IMR-90 (cell line): ENCODE measurements around the gene KCNQ5. TPM values are rescaled to one million over a fixed set of nuclear protein-coding genes. Genes with fewer than 3 reads are reported as not detected.

Experiments
- ATAC-seq: fragments of 200-7000 bp; cut with Tn5 transposase; 2 replicates; pipeline ENCODE4 v1.9.1; 2020; ENCODE audit warnings: low read depth, mild to moderate bottlenecking, moderate library complexity
- BruUV-seq: library from RNA; stranded (reverse); fragments of 400-500 nt; replicated peaks from 2 replicates; lab custom pipeline; 2021; lab: Mats Ljungman, UMichigan
- CTCF ChIA-PET: fragments of 300-600 bp; formaldehyde crosslinking; extraction: SDS; loops from one replicate; lab custom pipeline; 2021; ENCODE audit warnings: antibody characterized with exemption; lab: Yijun Ruan, JAX
- POLR2A ChIA-PET: fragments of 300-600 bp; sonication (Branson Sonifier 250); formaldehyde crosslinking; loops from one replicate; lab custom pipeline; 2022; ENCODE audit warnings: antibody characterized with exemption; ENCODE audit not compliant: unreplicated experiment; lab: Charles Lee
- DNase-seq: peaks from one replicate; pipeline ENCODE4 v3.0.0; 2013
- H2AFZ ChIP-seq: replicated peaks from 2 replicates; pipeline ENCODE3; 2013; ENCODE audit warnings: low read length, mild to moderate bottlenecking; ENCODE audit not compliant: poor library complexity
- H2AK5ac ChIP-seq: 2 replicates; pipeline ENCODE4 v1.6.1; 2013; ENCODE audit warnings: low read depth, low read length, inconsistent platforms
- H2AK9ac ChIP-seq: replicated peaks from 2 replicates; pipeline ENCODE3; 2013; ENCODE audit warnings: mild to moderate bottlenecking, low read depth, low read length, moderate library complexity; ENCODE audit not compliant: poor library complexity
- H2BK120ac ChIP-seq: 2 replicates; pipeline ENCODE4 v1.6.1; 2013; ENCODE audit warnings: low read depth, low read length, inconsistent platforms
- H2BK15ac ChIP-seq: 3 replicates; pipeline ENCODE4 v1.6.1; 2013; ENCODE audit warnings: low read depth, low read length, inconsistent platforms
- H2BK20ac ChIP-seq: 2 replicates; pipeline ENCODE4 v1.6.1; 2013; ENCODE audit warnings: low read depth, mild to moderate bottlenecking, inconsistent platforms, low read length, moderate library complexity
- H2BK5ac ChIP-seq: 2 replicates; pipeline ENCODE4 v1.6.1; 2013; ENCODE audit warnings: mild to moderate bottlenecking, low read depth, low read length, inconsistent platforms; ENCODE audit not compliant: poor library complexity, severe bottlenecking
- H3K14ac ChIP-seq: replicated peaks from 2 replicates; pipeline ENCODE4 v1.6.1; 2013; ENCODE audit warnings: low read depth, low read length, inconsistent platforms
- H3K18ac ChIP-seq: 2 replicates; pipeline ENCODE4 v1.6.1; 2013; ENCODE audit warnings: low read depth, low read length, control low read depth
- H3K23ac ChIP-seq: 2 replicates; pipeline ENCODE4 v1.6.1; 2013; ENCODE audit warnings: low read depth, low read length, inconsistent platforms
- H3K27ac ChIP-seq: 2 replicates; pipeline ENCODE4 v1.5.1; 2013; ENCODE audit warnings: mild to moderate bottlenecking, control low read depth, low read length; ENCODE audit not compliant: insufficient read depth
- H3K27me3 ChIP-seq: 2 replicates; pipeline ENCODE4 v1.6.1; 2013; ENCODE audit warnings: low read length; ENCODE audit not compliant: control insufficient read depth, insufficient read depth
- H3K36me3 ChIP-seq: 2 replicates; pipeline ENCODE4 v1.6.1; 2013; ENCODE audit warnings: low read length, mixed read lengths; ENCODE audit not compliant: control insufficient read depth, insufficient read depth
- H3K4ac ChIP-seq: 2 replicates; pipeline ENCODE4 v1.6.1; 2013; ENCODE audit warnings: low read depth, low read length, inconsistent platforms
- H3K4me1 ChIP-seq: 2 replicates; pipeline ENCODE4 v1.6.1; 2013; ENCODE audit warnings: low read length, mixed read lengths; ENCODE audit not compliant: control insufficient read depth, insufficient read depth
- H3K4me2 ChIP-seq: 2 replicates; pipeline ENCODE4 v1.6.1; 2013; ENCODE audit warnings: low read depth, mild to moderate bottlenecking, control low read depth, low read length, moderate library complexity
- H3K4me3 ChIP-seq: 2 replicates; pipeline ENCODE4 v1.5.1; 2013; ENCODE audit warnings: low read depth, mild to moderate bottlenecking, control low read depth, low read length, moderate library complexity; ENCODE audit not compliant: insufficient read depth
- H3K56ac ChIP-seq: 2 replicates; pipeline ENCODE4 v1.6.1; 2013; ENCODE audit warnings: low read length, inconsistent platforms; ENCODE audit not compliant: insufficient read depth; ENCODE audit errors: extremely low read depth
- H3K79me1 ChIP-seq, 2 experiments: 2 replicates each; pipeline ENCODE4 v1.6.1; 2013; ENCODE audit warnings: low read length in 2 of 2, inconsistent platforms in 1 of 2, low read depth in 1 of 2
- H3K9ac ChIP-seq: 2 replicates; pipeline ENCODE4 v1.6.1; 2013; ENCODE audit warnings: low read depth, low read length, control low read depth
- H3K9me1 ChIP-seq: 2 replicates; pipeline ENCODE4 v1.6.1; 2013; ENCODE audit warnings: low read length, inconsistent platforms; ENCODE audit not compliant: insufficient read depth
- H3K9me3 ChIP-seq: 2 replicates; pipeline ENCODE4 v1.6.1; 2013; ENCODE audit warnings: low read length; ENCODE audit not compliant: control insufficient read depth, insufficient read depth
- H4K20me1 ChIP-seq: 2 replicates; pipeline ENCODE4 v1.6.1; 2013; ENCODE audit warnings: low read length, inconsistent platforms; ENCODE audit not compliant: insufficient read depth
- H4K5ac ChIP-seq: 2 replicates; pipeline ENCODE4 v1.6.1; 2013; ENCODE audit warnings: mild to moderate bottlenecking, low read depth, low read length, control low read depth
- H4K8ac ChIP-seq, 2 experiments: 2 replicates each; pipeline ENCODE4 v1.6.1; 2013; ENCODE audit warnings: low read depth in 2 of 2, low read length in 2 of 2, control low read depth in 1 of 2, inconsistent platforms in 1 of 2
- H4K91ac ChIP-seq: 2 replicates; pipeline ENCODE4 v1.6.1; 2013; ENCODE audit warnings: low read depth, low read length, inconsistent platforms; ENCODE audit not compliant: insufficient read depth
- BHLHE40 ChIP-seq: fragments of 150-350 bp; IDR thresholded peaks from 2 replicates; pipeline ENCODE4 v1.6.1; 2016; ENCODE audit warnings: mild to moderate bottlenecking, low read depth, low read length
- CEBPB ChIP-seq: IDR thresholded peaks from 2 replicates; pipeline ENCODE4 v1.6.1; 2012; ENCODE audit warnings: low read depth, low read length, improper control_type of control experiment
- CHD1 ChIP-seq: IDR thresholded peaks from 2 replicates; pipeline ENCODE4 v1.6.1; 2012; ENCODE audit warnings: low read depth, low read length, improper control_type of control experiment
- FOS ChIP-seq: fragments of 150-350 bp; IDR thresholded peaks from 2 replicates; pipeline ENCODE4 v1.6.1; 2016; ENCODE audit warnings: low read depth, low read length
- MAFK ChIP-seq: IDR thresholded peaks from 2 replicates; pipeline ENCODE4 v1.6.1; 2012; ENCODE audit warnings: low read depth, low read length, improper control_type of control experiment
- MAZ ChIP-seq: IDR thresholded peaks from 2 replicates; pipeline ENCODE4 v1.6.1; 2012; ENCODE audit warnings: low read depth, mild to moderate bottlenecking, low read length, improper control_type of control experiment, moderate library complexity, borderline replicate concordance
- MXI1 ChIP-seq: IDR thresholded peaks from 2 replicates; pipeline ENCODE4 v1.6.1; 2012; ENCODE audit warnings: low read depth, mild to moderate bottlenecking, low read length, moderate library complexity, borderline replicate concordance
- NFE2L2 ChIP-seq: fragments of 150-350 bp; IDR thresholded peaks from 2 replicates; pipeline ENCODE4 v1.6.1; 2016; ENCODE audit warnings: low read depth, mild to moderate bottlenecking, low read length
- POLR2A ChIP-seq: IDR thresholded peaks from 2 replicates; pipeline ENCODE4 v1.6.1; 2012; ENCODE audit warnings: mild to moderate bottlenecking, low read depth, low read length
- RAD21 ChIP-seq: IDR thresholded peaks from 2 replicates; pipeline ENCODE4 v1.6.1; 2012; ENCODE audit warnings: low read length, improper control_type of control experiment
- RCOR1 ChIP-seq: IDR thresholded peaks from 2 replicates; pipeline ENCODE4 v1.6.1; 2012; ENCODE audit warnings: mild to moderate bottlenecking, low read length, improper control_type of control experiment; ENCODE audit not compliant: insufficient replicate concordance
- RFX5 ChIP-seq: IDR thresholded peaks from 2 replicates; pipeline ENCODE4 v1.8.0; 2012; ENCODE audit warnings: low read depth, mild to moderate bottlenecking, low read length, moderate library complexity
- SMC3 ChIP-seq: fragments of 150-350 bp; IDR thresholded peaks from 2 replicates; pipeline ENCODE4 v1.6.1; 2016; ENCODE audit warnings: low read depth, mild to moderate bottlenecking, antibody characterized with exemption, low read length, moderate library complexity
- WGBS, 2 experiments: methylation state at CpG; one replicate each; pipeline versions ENCODE4 v1.1.5 to v1.1.7; 2013; ENCODE audit warnings: missing lambda C conversion rate in 2 of 2; ENCODE audit not compliant: insufficient read length in 1 of 2; ENCODE audit errors: extremely low coverage in 2 of 2; 5-methylcytosine and 5-hydroxymethylcytosine counted together
- dilution Hi-C: fragments of 300-500 bp; cut with HindIII; formaldehyde crosslinking; loops from one replicate; pipeline ENCODE4 v1.14.3; 2018; ENCODE audit warnings: low sequenced_read_pairs; ENCODE audit not compliant: unreplicated experiment
- in situ Hi-C: fragments of 300-500 bp; cut with MboI; formaldehyde crosslinking; loops from 3 replicates; pipeline ENCODE4 v1.14.3; 2019; ENCODE audit warnings: low sequenced_read_pairs, inconsistent platforms, mixed read lengths
- intact Hi-C: fragments of 100-400 bp; cut with micrococcal nuclease; formaldehyde crosslinking; loops from 2 replicates; pipeline ENCODE4 v1.10.0; 2022
- polyA plus RNA-seq, 3 experiments: library from polyadenylated mRNA; depleted of rRNA; stranded (reverse); fragments of >200 nt; gene quantifications; 2 replicates each; pipeline ENCODE4 v1.2.3, GENCODE V29; 2012; ENCODE audit warnings: low replicate concordance in 1 of 3
- total RNA-seq: library from RNA; depleted of rRNA; stranded (reverse); fragments of >200 nt; gene quantifications from 2 replicates; pipeline ENCODE4 v1.2.3, GENCODE V29; 2012
- TF ChIP-seq, protein P1 (sequence below): conservative IDR thresholded peaks from 2 replicates; pipeline ENCODE4 v1.5.1; 2012; ENCODE audit warnings: mild to moderate bottlenecking, low read depth, low read length, improper control_type of control experiment
- TF ChIP-seq, protein P2 (sequence below): fragments of 150-350 bp; IDR thresholded peaks from 2 replicates; pipeline ENCODE4 v1.6.1; 2017; ENCODE audit warnings: mild to moderate bottlenecking, antibody characterized with exemption, low read length, low read depth
- TF ChIP-seq, protein P3 (sequence below): fragments of 150-350 bp; IDR thresholded peaks from 2 replicates; pipeline ENCODE4 v1.6.1; 2016; ENCODE audit warnings: low read depth, mild to moderate bottlenecking, low read length, moderate library complexity, borderline replicate concordance

Gene KCNQ5
- total and polyA plus RNA-seq, 2 of the 4 experiments (the other 2 are of a cell fraction), result 0.75 to 1.3 TPM

DNA sequence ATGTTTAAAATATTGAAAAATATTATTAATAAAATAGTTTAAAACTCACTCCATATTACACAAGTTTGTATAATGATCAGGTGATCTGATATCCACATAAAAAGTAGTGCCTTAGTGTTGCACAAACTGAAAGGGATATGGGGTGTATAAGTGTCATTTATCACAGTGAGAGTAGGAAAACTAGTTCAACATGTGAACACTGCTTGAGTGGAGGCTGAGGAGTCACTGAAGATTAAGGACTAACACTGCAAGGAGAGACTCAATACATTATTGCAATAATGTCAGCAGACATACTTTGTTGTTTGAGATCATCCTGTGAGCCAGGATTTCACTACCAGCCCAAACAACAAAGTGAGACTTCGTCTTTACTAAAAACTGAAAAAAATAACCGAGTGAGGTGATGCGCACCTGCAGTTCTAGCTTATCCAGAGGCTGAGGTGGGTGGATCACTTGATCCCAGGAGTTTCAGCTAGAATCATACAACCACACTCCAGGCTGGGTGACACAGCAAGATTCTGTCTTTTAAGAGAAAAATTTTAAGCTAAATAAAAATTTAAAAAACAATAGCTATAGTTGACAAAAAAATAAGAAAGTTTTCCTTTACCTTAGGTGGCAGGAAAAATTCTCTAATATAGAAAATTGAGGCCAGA lies 605.9 kb downstream of the KCNQ5 start:
- Histone ChIP-seq H2AFZ (no peak overlapping the region), H4K20me1 (no peaks in the 10 kb centered on the region), H2BK120ac (no peak overlapping the region), H2AK5ac (no peak overlapping the region; the same call in 1 of the 2 replicates), H3K79me1 (no peaks in the 10 kb centered on the region), H3K4ac (no peak overlapping the region), H3K9ac (no peak overlapping the region), H3K27me3 (no peaks in the 10 kb centered on the region), H3K36me3 (no peaks in the 10 kb centered on the region), H4K5ac (no peak overlapping the region), H3K27ac (no peak overlapping the region), H3K4me1 (no peaks in the 10 kb centered on the region), H3K23ac (no peak overlapping the region), H3K18ac (no peak overlapping the region), H3K14ac (no peak overlapping the region), H4K8ac (no peak overlapping the region), H3K9me3 (no peaks in the 10 kb centered on the region), H2BK5ac (no peak overlapping the region), H3K4me3 (no peak overlapping the region), H2AK9ac (no peak overlapping the region), H3K9me1 (no peaks in the 10 kb centered on the region), H2BK15ac (no peak overlapping the region), H3K56ac (no peak overlapping the region), H4K91ac (no peak overlapping the region), H3K4me2 (no peak overlapping the region), H2BK20ac (no peak overlapping the region)
- ChIA-PET POLR2A (no interaction called here), CTCF (interaction anchor here (1.1 kb wide), 1 partner anchor 99 kb away, joined by 3 read pairs; no protein-coding TSS in a partner anchor)
- DNase-seq (no peak), ATAC-seq (no peak)
- in situ Hi-C loops (no loop called here), dilution Hi-C loops (no loop called here), intact Hi-C loops (no loop called here)
- BruUV-seq, result no TSS peak
- no peak for TF ChIP-seq MAFK
- TF ChIP-seq POLR2A, result no peak
- no peak for TF ChIP-seq CEBPB
- no peak for TF ChIP-seq BHLHE40
- TF ChIP-seq SMC3, result no peak
- TF ChIP-seq, protein P1, sequence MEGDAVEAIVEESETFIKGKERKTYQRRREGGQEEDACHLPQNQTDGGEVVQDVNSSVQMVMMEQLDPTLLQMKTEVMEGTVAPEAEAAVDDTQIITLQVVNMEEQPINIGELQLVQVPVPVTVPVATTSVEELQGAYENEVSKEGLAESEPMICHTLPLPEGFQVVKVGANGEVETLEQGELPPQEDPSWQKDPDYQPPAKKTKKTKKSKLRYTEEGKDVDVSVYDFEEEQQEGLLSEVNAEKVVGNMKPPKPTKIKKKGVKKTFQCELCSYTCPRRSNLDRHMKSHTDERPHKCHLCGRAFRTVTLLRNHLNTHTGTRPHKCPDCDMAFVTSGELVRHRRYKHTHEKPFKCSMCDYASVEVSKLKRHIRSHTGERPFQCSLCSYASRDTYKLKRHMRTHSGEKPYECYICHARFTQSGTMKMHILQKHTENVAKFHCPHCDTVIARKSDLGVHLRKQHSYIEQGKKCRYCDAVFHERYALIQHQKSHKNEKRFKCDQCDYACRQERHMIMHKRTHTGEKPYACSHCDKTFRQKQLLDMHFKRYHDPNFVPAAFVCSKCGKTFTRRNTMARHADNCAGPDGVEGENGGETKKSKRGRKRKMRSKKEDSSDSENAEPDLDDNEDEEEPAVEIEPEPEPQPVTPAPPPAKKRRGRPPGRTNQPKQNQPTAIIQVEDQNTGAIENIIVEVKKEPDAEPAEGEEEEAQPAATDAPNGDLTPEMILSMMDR, result no peak
- TF ChIP-seq, protein P2, sequence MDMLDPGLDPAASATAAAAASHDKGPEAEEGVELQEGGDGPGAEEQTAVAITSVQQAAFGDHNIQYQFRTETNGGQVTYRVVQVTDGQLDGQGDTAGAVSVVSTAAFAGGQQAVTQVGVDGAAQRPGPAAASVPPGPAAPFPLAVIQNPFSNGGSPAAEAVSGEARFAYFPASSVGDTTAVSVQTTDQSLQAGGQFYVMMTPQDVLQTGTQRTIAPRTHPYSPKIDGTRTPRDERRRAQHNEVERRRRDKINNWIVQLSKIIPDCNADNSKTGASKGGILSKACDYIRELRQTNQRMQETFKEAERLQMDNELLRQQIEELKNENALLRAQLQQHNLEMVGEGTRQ, result no peak
- no peak for TF ChIP-seq MXI1
- no peak for TF ChIP-seq NFE2L2
- no peak for TF ChIP-seq FOS
- TF ChIP-seq MAZ, result no peak
- no peak for TF ChIP-seq RFX5
- TF ChIP-seq, protein P3, sequence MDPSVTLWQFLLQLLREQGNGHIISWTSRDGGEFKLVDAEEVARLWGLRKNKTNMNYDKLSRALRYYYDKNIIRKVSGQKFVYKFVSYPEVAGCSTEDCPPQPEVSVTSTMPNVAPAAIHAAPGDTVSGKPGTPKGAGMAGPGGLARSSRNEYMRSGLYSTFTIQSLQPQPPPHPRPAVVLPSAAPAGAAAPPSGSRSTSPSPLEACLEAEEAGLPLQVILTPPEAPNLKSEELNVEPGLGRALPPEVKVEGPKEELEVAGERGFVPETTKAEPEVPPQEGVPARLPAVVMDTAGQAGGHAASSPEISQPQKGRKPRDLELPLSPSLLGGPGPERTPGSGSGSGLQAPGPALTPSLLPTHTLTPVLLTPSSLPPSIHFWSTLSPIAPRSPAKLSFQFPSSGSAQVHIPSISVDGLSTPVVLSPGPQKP, result no peak
- no peak for TF ChIP-seq CHD1
- TF ChIP-seq RAD21, result no peak
- no peak for TF ChIP-seq RCOR1
- WGBS, 2 experiments, result no CpG with 5 or more reads among the region's 3 CpGs
